HG02610 (cell line): ENCODE results near the gene TMCC1.
"Not testable (repeated sequence)": the region's sequence is repeated elsewhere in the genome, so short reads cannot be mapped to it uniquely, and the experiment has no call there.

ENCODE experiments used
- ATAC-seq: cut with Tn5 transposase; IDR thresholded peaks from one replicate; pipeline ENCODE4 v1.9.1; 2021; ENCODE audit warnings: mild to moderate bottlenecking, moderate library complexity; ENCODE audit not compliant: unreplicated experiment

The TMCC1 gene

DNA sequence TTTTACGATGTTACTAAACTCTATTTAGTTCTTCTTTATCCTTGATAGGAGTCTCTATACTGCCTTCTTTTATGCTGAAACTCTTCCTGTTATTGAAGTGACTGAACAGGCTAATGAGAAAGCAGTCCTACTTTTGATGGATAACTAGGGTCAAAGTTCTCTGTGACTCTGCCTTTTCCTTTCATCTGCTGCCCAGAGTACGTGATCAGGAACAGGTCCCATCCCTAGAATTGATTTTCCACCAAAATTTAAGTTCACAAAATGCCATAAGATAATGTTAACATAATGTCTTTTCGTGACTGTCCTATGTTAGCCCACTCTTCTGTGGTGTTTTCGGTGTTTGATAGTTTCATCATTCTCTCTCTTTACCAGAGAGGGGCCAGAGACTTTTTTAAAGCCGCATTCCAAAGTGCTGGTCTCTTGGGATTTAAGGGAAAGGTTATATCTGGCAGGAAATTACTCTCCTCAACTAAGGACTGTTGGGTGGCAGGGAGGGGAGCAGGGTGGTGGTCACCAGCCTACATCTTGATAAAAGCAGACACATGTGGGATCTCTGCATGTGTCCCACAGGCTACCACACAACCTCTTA lies 236.8 kb downstream of the TMCC1 start:
- ATAC-seq = no peak

DNA sequence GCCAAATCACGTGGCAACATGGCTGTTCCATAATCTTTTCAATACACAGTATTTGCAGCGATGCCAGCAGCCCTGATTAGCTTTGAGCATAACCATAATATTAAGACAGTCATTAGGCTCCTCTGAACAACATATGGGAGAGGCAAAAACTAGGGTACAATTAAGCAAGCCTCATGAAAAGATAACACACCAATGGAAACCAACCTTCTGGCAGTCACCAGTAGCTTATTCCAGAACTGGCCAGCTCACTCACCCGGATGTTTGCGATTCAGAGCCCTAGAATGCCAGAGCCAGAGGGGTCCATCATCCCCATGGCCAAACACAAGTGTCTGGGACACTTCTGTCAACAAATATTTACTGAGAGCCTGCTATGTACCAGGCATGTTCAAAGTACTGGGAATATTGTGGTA lies 238.2 kb downstream of the TMCC1 start:
- ATAC-seq = no peak

DNA sequence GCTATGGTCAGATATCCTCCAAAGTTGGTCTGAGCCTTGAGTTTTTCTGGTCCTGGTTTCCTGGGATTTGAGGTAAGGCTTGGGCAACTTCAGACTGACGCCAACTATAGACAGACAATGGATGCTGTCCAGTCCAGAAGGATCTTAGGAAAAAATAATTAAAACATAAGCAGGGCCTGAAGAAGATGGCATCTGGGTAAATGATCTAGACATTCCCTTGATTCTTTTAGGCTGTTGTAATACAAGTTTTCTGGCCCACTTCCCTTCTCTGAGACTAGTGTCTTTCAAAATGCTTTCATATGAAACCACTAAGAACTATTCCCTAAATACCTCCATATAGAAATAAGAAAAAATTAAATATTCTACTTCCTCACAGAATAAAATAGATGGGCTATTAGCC lies 239.4 kb downstream of the TMCC1 start:
- no peak for ATAC-seq

DNA sequence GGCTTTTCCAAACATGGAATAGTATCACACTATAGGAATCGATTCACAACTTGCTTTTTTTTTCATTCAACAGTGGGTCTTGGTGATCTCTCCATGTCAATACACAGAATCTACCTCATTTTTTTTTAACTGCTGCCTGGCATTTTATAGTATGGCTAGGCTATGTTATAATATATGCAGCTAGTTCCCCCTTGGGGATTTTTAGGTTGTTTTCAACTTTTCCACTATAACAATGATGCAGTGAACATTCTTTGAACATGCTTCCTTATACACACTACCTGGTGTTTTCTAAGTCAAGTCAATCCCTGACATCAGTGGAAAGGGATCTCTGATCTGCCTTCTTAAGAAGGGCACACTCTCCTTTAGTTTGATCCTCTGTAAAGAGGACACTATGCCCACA lies 240.5 kb downstream of the TMCC1 start:
- ATAC-seq = no peak

DNA sequence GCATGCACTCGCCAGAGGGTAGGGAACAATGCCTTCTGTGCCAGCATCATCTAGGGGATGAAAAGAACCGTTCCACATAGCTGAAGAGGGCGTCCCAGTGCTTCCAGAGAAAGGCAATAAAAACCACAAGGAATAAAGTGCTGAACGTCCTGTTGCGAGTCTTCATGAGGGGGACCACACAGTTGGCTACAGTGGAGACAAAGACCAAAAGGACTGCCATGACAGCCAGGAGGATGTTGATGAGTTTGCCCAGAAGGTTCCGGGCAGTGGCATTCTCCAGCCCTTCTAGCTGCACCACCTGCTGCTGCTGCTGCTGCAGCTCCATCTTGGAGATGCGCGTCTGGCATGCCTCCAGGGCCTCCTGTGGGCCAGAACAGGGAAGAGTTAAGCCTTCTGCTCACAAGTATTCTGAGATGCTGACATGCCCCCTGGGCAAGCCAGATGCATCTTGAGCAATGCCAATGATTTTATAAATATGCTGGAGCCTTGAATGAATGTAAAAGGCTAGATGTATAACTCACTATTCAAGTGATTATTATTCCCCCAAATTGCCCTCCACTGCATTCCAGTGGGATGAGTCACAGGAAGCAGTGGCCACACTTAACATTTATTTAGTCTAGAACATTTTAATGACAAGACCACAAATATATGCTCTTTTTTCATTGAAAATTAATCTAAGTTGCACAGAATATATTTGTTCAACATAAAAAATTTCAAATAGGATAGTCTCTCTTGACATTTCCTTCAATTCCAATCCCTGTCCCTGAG lies 241.9 kb downstream of the TMCC1 start:
- ATAC-seq = no peak

DNA sequence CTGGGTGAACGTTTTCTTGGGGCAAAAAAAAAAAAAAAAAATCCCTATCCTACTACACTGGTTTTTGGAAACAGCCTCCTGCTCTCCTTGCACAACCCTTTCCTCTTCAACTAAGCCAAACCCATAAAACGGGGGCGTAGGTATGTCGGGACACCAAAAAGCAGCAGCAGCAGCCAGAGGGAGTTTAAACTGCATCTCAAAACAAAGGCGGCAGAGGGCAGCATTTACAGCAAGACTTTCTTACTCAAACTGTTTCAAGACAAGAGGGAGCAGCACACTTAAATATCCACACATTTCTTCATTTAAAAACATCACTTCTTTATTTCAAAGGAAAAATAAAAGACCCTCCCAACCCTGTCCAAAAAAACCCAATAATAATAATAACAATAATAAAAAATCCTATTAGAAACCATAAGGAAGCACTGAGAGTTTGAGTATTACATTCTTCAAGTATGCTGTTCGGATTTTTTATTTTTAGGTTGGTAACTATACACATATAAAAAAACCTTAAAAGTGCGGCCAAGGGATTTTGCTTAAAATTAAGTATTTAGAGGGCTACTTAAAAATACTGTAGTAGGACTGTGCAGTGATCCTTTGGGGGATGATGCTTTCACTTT lies 243.1 kb downstream of the TMCC1 start:
- no peak for ATAC-seq

DNA sequence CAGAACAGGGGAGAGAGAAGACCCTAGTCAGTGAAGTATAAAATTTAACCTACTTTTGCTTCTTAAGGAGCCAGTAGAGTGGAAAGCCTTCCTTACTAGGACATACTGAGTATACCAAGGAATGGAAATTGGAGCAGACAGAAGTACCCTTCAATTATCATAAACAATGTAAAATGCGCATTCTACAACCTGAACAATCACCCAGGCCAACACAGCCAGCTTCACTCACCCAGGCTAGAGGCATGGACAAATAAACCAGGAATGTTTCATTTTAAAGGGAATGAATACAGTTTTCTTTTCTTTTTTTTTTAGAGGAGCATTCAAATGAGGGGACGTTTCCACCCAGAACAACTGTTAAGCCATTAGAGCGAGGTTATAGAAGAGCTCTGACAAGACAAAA lies 245.1 kb downstream of the TMCC1 start:
- no peak for ATAC-seq

DNA sequence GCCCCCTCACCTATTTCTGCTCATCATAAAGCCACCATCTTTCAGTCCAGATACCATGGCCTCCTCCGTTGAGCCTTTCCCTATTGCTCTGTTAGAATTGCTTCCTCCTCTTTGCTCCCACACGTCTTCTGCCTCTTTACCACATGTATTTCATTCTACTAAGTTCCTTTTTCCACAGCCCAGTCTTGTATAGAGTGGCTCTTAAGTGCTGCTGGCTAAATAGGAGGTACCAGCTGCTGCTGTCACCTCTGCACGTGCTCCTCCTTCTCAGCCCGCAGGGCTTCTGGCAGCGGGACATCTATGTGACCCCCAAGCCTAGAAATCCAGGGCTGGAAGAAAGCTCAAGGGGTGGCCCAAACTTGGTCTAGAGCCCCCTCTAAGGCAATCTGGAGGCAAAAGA lies 248.2 kb downstream of the TMCC1 start:
- ATAC-seq = no peak

DNA sequence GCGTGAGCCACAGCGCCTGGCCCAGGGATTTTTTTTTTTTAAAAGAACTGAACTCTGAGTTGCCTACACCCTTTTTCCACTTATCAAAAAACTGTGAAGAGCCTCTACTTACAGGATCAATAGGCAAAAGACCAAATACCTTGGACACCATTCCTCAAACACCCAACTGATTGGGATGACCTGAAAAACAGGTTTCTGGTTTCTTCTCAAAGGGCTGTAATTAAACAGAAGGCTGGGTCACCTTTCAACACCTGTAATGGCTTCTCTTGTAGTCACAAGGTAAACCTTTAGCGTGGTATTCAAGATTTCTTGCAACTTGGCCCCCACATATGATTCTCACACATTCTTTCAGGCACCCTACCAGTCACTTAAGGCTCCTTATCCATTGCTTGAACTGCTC lies 248.7 kb downstream of the TMCC1 start:
- ATAC-seq = no peak

DNA sequence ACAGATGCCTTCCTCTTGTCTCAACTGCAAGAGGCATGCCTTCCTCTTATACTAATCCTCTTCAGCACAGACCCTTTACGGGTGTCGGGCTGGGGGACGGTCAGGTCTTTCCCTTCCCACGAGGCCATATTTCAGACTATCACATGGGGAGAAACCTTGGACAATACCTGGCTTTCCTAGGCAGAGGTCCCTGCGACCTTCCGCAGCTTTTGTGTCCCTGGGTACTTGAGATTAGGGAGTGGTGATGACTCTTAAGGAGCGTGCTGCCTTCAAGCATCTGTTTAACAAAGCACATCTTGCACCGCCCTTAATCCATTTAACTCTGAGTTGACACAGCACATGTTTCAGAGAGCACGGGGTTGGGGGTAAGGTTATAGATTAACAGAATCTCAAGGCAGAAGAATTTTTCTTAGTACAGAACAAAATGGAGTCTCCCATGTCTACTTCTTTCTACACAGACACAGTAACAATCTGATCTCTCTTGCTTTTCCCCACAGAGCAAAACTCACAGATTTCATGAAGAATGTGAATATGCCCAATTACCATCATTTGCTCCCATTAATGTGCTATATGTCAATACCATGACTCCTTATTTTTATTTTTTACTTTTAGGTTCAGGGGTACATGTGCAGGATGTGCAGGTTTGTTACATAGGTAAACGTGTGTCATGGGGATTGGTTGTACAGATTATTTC lies 251.8 kb downstream of the TMCC1 start:
- not testable (repeated sequence) for ATAC-seq

DNA sequence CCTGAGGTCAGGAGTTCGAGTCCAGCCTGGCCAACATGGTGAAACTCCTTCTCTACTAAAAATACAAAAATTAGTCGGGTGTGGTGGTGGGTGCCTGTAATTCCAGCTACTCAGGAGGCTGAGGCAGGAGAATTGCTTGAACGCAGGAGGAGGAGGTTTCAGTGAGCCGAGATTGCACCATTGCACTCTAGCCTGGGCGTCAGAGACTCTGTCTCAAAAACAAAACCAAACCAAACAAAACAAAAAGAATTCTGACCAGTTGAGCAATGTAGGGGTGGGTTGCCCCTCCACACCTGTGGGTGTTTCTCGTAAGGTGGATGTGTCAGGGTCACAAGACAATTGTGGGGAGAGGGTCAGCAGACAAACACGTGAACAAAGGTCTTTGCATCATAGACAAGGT lies 252.5 kb downstream of the TMCC1 start:
- not testable (repeated sequence) for ATAC-seq

DNA sequence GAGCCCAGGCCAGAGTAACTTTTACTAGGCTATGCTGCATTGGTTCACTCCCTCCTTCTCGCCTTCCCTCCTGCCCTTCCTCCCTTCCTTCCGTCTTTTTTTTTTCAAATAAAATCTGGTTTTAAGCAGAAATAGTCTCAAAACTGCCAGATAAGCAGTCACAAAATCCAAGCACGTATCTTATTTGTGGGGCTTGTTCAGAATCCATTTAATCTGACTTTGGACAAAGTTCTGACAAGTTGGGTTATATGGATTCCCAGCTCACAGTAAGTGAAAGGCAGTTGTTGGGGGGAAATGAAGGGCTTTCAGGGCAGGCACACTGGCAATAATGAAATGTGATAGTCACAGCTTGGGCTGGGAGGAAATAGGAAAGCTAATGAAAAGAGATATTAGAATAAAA lies 255.0 kb downstream of the TMCC1 start:
- ATAC-seq = no peak

DNA sequence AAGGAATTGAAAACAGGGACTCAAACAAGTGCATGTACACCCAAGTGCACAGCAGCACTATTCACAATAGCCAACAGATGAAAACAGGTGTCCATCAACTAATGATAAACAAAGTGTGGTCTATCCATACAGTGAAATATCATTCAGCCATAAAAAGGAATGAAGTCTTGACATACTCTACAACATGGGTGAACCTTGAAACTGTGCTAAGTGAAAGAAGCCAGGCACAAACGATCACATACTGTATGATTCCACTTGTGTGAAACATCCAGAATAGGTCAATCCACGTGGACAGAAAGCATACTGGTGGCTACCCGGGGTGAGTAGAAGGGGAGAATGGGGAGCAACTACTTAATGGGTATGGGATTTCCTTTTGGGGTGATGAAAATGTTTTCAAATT lies 257.4 kb downstream of the TMCC1 start:
- no peak for ATAC-seq

DNA sequence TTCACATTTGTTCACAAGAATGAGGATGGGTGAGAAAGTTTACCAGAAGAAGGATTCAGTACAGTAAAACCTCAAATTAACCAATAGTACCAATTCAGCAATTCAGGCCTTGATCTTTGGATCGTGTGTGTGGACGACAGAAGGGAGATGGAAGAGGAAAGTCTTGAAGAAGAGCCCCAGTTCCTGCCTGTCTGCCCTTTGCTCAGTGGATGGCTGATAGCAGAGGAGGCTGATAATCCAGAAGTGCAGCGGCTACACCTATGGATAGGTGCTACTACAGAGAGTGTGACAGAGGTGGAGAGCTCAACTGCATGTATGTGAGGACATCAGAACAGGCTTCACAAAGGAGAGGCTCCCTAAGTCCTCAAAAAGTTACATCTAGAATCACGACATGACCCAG lies 257.9 kb downstream of the TMCC1 start:
- no peak for ATAC-seq

DNA sequence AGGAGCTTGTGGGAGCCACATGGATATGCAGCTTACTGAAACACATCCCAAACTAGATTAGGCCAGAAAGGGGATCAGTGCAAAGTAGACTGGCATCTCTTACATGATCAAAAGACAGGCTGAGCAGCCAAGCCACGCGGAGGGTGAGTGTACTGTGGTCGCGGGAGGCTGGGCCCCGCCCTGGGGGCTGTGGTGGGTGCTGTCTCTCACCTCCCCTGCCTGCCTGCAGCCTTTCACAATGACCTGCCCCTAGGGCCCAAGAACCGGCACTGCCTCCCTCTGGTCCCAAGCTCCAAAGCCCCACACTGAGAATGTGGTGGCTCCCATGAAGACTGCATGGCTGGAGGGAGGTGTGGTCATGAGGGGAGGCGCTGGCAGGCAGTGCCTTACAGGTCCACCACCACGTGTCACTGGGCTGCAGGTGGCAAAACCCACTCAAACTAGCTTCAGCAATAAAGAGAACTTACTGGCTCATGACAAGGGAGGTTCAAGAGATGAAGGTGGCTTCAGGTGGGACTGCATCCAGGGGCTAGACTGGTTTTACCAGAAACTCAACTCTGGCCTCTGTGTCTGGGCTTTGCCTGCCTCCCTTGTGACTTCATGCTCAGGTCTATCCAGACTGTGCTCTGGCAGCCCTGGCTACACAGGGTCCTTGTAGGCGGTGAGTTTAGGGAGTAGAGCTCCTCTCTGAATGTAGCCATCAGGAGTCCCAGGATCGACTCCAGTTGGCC lies 259.6 kb downstream of the TMCC1 start:
- no peak for ATAC-seq

DNA sequence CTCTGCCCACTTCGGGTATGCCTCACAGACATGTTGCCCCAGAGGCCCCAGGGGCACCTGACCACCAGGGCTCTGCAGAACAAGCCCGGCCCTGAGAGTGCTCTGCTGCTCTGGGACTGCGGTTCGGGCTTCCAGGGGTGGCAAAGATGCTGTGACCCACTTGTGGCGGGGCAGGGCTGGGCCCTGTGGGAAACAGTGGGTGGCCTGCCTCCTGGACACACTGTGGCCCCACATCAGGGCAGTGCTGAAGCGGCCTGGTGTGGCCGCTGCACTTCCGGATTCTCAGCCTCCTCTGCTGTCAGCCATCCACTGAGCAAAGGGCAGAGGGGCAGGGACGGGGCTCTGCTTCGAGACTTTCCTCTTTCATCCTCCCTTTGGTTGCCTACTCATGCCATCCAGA lies 260.5 kb downstream of the TMCC1 start:
- ATAC-seq = no peak

DNA sequence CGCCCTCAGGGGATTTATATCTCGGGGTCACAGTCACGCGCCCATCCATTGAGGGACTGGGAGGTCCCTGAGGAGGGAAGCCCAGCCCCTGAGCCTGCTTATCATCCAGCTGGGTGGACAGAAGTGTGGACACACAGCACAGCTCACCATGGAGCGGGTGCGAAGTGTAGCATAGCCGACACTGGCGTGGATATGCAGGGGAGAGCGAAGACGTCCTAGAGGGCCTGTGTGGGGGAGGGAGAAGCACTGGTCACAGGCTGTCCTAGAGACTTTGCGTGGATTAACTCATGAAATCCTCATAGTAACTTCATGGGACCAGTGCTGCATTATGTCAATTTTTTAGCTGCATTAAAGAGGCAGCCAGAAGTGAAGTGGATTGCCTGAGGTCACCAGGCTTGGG lies 261.0 kb downstream of the TMCC1 start:
- ATAC-seq = no peak

DNA sequence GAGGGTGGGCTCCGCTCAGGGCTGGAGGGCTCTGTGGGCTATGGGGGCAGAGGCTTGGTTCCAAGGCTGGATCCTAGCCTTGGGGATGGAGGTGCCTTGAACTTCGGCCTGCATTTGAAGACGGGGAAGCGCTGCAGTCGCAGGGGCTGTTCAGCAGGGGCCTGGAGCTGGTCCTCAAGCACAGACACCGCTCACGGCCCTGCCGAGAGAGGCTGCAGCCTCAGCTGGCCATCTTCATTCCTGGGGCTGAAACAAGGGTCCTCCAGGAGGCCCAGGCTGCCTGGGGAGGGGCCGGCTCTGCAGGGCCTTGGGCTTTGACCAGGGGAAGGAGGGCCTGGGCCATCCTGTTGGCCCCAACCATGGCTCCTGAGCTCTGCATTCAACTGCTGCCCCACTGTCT lies 261.5 kb downstream of the TMCC1 start:
- ATAC-seq = no peak

DNA sequence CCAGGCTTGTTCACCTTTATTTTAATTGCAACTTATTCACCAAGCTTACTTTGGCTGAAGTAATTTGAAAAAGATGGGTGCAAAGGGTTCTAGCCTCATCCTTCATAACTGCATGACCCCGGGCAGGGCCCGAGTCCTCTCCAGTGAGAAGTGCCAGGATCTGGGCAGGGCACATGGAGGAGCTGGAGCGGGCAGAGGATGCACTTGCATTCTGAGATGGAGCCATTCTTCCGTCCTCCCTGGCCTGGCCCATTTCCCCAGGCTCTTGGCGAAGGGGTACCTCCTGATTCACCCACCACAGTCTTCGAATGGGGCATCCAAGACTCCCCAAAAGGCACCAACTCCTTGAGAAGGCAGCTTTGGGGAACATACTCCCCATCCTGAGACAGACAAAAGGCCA lies 264.5 kb downstream of the TMCC1 start:
- ATAC-seq = no peak

DNA sequence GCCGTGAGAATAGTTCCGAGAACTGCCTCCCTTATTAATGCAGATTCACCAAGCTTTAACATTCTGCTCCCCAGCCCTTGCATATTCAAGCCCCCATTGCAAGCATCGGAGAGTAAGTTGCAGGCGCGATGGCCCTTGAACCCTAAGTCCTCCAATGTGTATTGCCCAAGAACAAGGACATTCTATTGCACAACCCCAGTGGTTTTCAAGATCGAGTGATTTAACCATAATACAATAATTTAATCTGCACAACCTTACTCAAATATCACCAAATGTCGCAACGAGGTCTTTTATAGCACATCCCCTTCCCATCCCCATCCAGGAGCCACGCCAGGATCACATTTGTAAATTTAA lies 265.4 kb downstream of the TMCC1 start:
- ATAC-seq = no peak
